ENCODE results near the gene TMEM130. TPM values are rescaled to one million over a fixed set of nuclear protein-coding genes. Genes with fewer than 3 reads are reported as not detected.

Gene TMEM130
- polyA plus RNA-seq, 1 donor (not counting 4 experiments of a cell fraction or from before 2014, with no cell fraction given), result not detected

DNA sequence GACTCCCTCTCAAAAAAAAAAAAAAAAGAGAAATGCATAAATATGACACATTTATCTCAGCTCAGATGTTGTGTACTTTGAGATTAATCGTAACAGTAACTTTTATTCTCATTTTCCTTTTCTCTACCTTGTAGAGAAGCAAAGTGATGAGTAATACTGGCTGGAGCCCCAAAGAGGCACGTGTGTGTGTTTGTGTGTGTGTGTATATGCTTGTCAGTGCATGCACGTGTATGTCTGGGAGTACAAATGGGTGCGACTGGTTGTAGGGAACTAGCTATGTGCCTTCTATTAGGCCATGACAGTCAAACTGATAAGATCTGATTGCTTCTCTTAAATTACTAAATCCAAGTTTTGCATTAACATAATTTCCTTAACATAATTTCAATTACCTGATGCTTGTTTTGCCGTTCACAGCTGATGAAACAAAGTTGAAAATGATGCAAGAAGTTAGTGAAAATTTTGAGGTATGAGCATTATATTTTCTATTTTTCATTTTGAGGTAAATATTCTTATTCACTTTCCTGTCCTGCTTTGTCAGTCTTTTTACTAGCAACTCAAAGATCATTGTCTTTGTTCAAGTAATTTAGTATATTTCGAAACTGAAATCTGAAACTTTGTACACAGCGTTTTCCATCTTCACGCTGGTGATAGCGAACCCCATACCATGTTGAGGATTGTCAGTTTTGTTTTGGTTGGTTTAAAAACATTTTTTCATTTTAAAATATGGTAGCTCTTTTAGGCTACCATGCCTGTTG lies 11.9 kb upstream of the TMEM130 start:
- DNase-seq (ENCODE audit: low read depth, low spot score), result peak; percentile 49
- FAIRE-seq, result no peak

GRCh38 chr7:98880485-98880884 lies 10.7 kb upstream of the TMEM130 start:
- H3K79me2 ChIP-seq (ENCODE audit: control insufficient read depth, insufficient read depth, low read length), result peaks cover 34% of the 10 kb centered on the region

More for the DNA sequence above, 11.9 kb upstream of the TMEM130 start:
- peaks cover 6% of the 10 kb centered on the region for H4K20me1 ChIP-seq (ENCODE audit: control insufficient read depth, extremely low read depth, insufficient read depth, low read length)
- peaks cover 34% of the 10 kb centered on the region for H3K79me2 ChIP-seq (ENCODE audit: control insufficient read depth, insufficient read depth, low read length)
- no peaks in the 10 kb centered on the region for H3K27me3 ChIP-seq (ENCODE audit: control insufficient read depth, extremely low read depth, insufficient read depth, low read length)
- TF ChIP-seq EZH2 (IDR thresholded peaks at IDR 0.05; ENCODE audit: low read length) (no peak), CTCF (optimal IDR thresholded peaks at IDR 0.05 in 1 of 3, IDR thresholded peaks at IDR 0.05 in 1 of 3, conservative IDR thresholded peaks at IDR 0.05 in 1 of 3; ENCODE audit: extremely low read depth in 1 of 3, insufficient read depth in 2 of 3, low read length in 3 of 3) (no peak)
- H2AFZ ChIP-seq (ENCODE audit: control insufficient read depth, low read length), result no peak overlapping the region
- peak overlapping the region; percentile 55 for H3K27ac ChIP-seq (ENCODE audit: control insufficient read depth, insufficient read depth, low read length)
- no peaks in the 10 kb centered on the region for H3K9me3 ChIP-seq (ENCODE audit: control insufficient read depth, low read depth, low read length)
- no peaks in the 10 kb centered on the region for H3K9me1 ChIP-seq (ENCODE audit: control insufficient read depth, extremely low read depth, insufficient read depth, low read length)
- H3K4me3 ChIP-seq (ENCODE audit: control insufficient read depth in 2 of 3, extremely low read depth in 1 of 3, insufficient read depth in 2 of 3, low read depth in 1 of 3, low read length in 3 of 3), result no peak overlapping the region
- peaks cover 14 to 16% of the 10 kb centered on the region in 2 experiments for H3K36me3 ChIP-seq (ENCODE audit: control insufficient read depth in 2 of 2, extremely low read depth in 1 of 2, insufficient read depth in 2 of 2, low read length in 2 of 2)
- H3K4me1 ChIP-seq (ENCODE audit: control insufficient read depth, extremely low read depth, insufficient read depth, low read length), result peaks cover 18% of the 10 kb centered on the region
- no peak overlapping the region for H3K9ac ChIP-seq (ENCODE audit: control insufficient read depth, extremely low read depth, insufficient read depth, low read length)
- dilution Hi-C loops (cut with MboI; ENCODE audit: extremely low pct_ligation_motif_present, low sequenced_read_pairs), result no loop called here
- H3K4me2 ChIP-seq (ENCODE audit: control insufficient read depth, extremely low read depth, insufficient read depth, low read depth, low read length), result peak overlapping the region; percentile 3

More at GRCh38 chr7:98880485-98880884, 10.7 kb upstream of the TMEM130 start:
- Histone ChIP-seq H2AFZ (ENCODE audit: control insufficient read depth, low read length) (no peak overlapping the region), H3K4me1 (ENCODE audit: control insufficient read depth, extremely low read depth, insufficient read depth, low read length) (peaks cover 18% of the 10 kb centered on the region), H3K4me3 (ENCODE audit: control insufficient read depth in 2 of 3, extremely low read depth in 1 of 3, insufficient read depth in 2 of 3, low read depth in 1 of 3, low read length in 3 of 3) (no peak overlapping the region), H4K20me1 (ENCODE audit: control insufficient read depth, extremely low read depth, insufficient read depth, low read length) (peaks cover 6% of the 10 kb centered on the region), H3K4me2 (ENCODE audit: control insufficient read depth, extremely low read depth, insufficient read depth, low read depth, low read length) (no peak overlapping the region), H3K9me3 (ENCODE audit: control insufficient read depth, low read depth, low read length) (no peaks in the 10 kb centered on the region), H3K9me1 (ENCODE audit: control insufficient read depth, extremely low read depth, insufficient read depth, low read length) (no peaks in the 10 kb centered on the region), H3K27ac (ENCODE audit: control insufficient read depth, insufficient read depth, low read length) (no peak overlapping the region), H3K36me3 (ENCODE audit: control insufficient read depth in 2 of 2, extremely low read depth in 1 of 2, insufficient read depth in 2 of 2, low read length in 2 of 2) (peaks cover 14 to 16% of the 10 kb centered on the region in 2 experiments), H3K9ac (ENCODE audit: control insufficient read depth, extremely low read depth, insufficient read depth, low read length) (no peak overlapping the region), H3K27me3 (ENCODE audit: control insufficient read depth, extremely low read depth, insufficient read depth, low read length) (no peaks in the 10 kb centered on the region)
- dilution Hi-C loops (cut with MboI; ENCODE audit: extremely low pct_ligation_motif_present, low sequenced_read_pairs), result no loop called here
- no peak for DNase-seq (ENCODE audit: low read depth, low spot score)
- no peak for TF ChIP-seq CTCF (optimal IDR thresholded peaks at IDR 0.05 in 1 of 3, IDR thresholded peaks at IDR 0.05 in 1 of 3, conservative IDR thresholded peaks at IDR 0.05 in 1 of 3; ENCODE audit: extremely low read depth in 1 of 3, insufficient read depth in 2 of 3, low read length in 3 of 3)
- no peak for TF ChIP-seq EZH2 (IDR thresholded peaks at IDR 0.05; ENCODE audit: low read length)
- FAIRE-seq, result no peak
